Vagina (tissue), 2 donors: Measurements from ENCODE around the gene VOPP1.

Experiments used
- POLR2A ChIP-seq, 2 donors: fragments of 450-650 bp; IDR thresholded peaks; one replicate each; pipeline ENCODE4 v1.6.1; 2017; ENCODE audit warnings: antibody characterized with exemption in 2 of 2, mild to moderate bottlenecking in 2 of 2, moderate library complexity in 2 of 2
- TF ChIP-seq, protein P1 (sequence below), 3 experiments: fragments of 450-650 bp in 2 of 3; fragments of 200-600 bp in 1 of 3; sonication (generic) in 1 of 3; IDR thresholded peaks; one replicate each; pipeline ENCODE4 v1.5.1; 2017 to 2019; ENCODE audit warnings: antibody characterized with exemption in 3 of 3, mild to moderate bottlenecking in 2 of 3, moderate library complexity in 2 of 3

DNA sequence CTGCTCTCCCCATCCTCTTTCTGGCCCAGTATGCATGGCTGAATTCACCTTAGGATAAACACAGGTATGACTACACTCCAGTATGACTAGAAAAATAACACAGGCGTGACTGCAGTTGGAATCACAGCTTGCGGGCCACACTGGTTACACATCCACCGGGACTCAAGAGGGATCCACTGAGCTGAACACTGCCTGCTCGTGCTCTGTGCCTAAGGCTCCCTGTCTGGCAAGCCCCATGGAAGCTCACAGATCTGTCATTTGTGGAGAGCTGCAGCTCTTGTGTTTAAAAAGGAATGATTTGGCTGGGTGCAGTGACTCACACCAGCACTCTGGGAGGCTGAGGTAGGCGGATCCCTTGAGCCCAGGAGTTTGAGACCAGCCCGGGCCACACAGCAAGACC lies 26.8 kb downstream of the VOPP1 start:
- TF ChIP-seq POLR2A (IDR thresholded peaks at IDR 0.05) = no peak
- TF ChIP-seq, protein P1, sequence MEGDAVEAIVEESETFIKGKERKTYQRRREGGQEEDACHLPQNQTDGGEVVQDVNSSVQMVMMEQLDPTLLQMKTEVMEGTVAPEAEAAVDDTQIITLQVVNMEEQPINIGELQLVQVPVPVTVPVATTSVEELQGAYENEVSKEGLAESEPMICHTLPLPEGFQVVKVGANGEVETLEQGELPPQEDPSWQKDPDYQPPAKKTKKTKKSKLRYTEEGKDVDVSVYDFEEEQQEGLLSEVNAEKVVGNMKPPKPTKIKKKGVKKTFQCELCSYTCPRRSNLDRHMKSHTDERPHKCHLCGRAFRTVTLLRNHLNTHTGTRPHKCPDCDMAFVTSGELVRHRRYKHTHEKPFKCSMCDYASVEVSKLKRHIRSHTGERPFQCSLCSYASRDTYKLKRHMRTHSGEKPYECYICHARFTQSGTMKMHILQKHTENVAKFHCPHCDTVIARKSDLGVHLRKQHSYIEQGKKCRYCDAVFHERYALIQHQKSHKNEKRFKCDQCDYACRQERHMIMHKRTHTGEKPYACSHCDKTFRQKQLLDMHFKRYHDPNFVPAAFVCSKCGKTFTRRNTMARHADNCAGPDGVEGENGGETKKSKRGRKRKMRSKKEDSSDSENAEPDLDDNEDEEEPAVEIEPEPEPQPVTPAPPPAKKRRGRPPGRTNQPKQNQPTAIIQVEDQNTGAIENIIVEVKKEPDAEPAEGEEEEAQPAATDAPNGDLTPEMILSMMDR (IDR thresholded peaks at IDR 0.05) = no peak
